ENCODE data around the gene ACSM2A.
"Not testable (repeated sequence)": the region's sequence is repeated elsewhere in the genome, so short reads cannot be mapped to it uniquely, and the experiment has no call there.

Gene ACSM2A, protein sequence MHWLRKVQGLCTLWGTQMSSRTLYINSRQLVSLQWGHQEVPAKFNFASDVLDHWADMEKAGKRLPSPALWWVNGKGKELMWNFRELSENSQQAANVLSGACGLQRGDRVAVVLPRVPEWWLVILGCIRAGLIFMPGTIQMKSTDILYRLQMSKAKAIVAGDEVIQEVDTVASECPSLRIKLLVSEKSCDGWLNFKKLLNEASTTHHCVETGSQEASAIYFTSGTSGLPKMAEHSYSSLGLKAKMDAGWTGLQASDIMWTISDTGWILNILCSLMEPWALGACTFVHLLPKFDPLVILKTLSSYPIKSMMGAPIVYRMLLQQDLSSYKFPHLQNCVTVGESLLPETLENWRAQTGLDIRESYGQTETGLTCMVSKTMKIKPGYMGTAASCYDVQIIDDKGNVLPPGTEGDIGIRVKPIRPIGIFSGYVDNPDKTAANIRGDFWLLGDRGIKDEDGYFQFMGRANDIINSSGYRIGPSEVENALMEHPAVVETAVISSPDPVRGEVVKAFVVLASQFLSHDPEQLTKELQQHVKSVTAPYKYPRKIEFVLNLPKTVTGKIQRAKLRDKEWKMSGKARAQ

DNA sequence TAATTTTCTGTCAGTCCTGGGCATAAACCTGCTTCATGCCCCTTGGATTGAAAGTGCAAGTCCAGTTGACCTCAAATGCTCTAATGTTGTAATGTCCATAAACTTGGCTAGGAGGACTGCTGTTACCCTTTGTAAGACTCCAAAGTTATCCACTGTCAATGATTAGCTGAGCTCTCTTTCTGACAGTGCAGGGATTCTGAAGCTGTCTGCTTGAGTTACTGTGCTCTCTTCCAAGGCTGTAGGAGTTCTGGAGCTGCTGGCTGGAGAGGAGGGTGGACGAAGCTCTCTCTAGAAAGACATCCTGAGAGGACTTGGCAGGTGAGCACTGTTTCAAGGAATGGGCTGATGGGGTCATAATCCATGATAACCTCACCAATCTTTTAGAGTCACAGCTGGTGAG, at the start of gene ACSM2A:
Gene ACSM2A (plus strand): TSS at position 158 of the 400 bp plus-strand sequence. CDS start 8,594 bp downstream, outside the sequence.
- H3K27me3 ChIP-seq; H3K4me1 ChIP-seq; H3K36me3 ChIP-seq; H3K27ac ChIP-seq; H3K4me2 ChIP-seq; H3K4me3 ChIP-seq; H3K9ac ChIP-seq; H3K9me3 ChIP-seq (replicated peaks in 1 of 11); H4K20me1 ChIP-seq: not testable (repeated sequence)

DNA sequence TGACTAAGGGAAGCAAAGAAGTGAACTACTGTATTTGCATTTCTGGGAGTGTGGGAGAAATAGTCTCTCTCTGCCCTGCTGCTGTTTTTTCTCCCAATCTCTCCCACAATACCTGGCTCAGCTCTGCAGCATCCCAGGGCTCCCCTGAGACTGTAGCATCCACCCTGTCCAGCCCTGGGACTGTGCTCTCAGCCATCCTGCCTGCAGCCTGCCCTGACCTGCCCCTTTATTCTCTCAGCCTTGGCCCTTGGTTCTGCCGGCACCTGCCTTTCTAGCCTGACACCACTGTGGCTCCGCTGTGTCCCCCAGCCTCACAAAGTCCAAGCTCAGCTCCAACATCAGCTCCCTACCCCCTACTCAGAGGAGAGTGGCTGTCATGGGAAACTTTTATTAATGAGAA, 48.7 kb upstream of the ACSM2A start:
- TF ChIP-seq Cebpa-rat (IDR thresholded peaks at IDR 0.05) = no peak
- H3K27me3 ChIP-seq = no peaks in the 10 kb centered on the region
- no peaks in the 10 kb centered on the region for H4K20me1 ChIP-seq
- no peaks in the 10 kb centered on the region for H3K36me3 ChIP-seq
- no peaks in the 10 kb centered on the region for H3K4me1 ChIP-seq
- no peaks in the 10 kb centered on the region for H3K9me3 ChIP-seq (replicated peaks in 1 of 11)
- H3K9ac ChIP-seq = no peak overlapping the region
- no peak overlapping the region for H3K4me3 ChIP-seq
- H3K4me2 ChIP-seq = no peak overlapping the region
- H3K27ac ChIP-seq = no peak overlapping the region

DNA sequence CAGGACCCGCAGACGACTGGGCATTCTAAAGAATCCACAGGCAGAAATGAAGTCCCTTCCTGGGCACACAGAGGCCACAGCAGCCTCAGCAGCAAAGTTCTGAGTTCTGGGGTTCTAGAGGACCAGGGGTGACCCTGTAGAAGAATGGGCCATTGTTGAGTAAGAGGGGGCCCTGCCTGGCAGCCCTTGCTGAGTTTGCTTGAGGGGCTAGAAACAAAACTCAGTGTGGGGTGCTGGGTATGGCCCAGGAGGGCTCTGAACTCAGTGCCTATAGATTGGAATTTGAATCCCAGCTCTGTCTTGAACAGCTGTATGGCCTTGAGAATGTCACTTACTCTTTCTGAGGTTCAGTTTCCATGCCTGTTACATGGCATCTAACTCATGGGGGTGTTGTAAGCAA, 46.7 kb upstream of the ACSM2A start, which contains the start of gene PDILT:
Gene PDILT (minus strand): TSS at position 101 of the 400 bp plus-strand sequence. CDS start 5,437 bp downstream, outside the sequence.
- Histone ChIP-seq H3K4me3 (no peak within 1 kb of the TSS), H3K27me3 (no peaks in the 10 kb centered on the region), H3K27ac (no peak within 1 kb of the TSS), H3K9me3 (replicated peaks in 1 of 11) (no peaks in the 10 kb centered on the region), H3K4me2 (no peak within 1 kb of the TSS), H3K36me3 (no peaks in the 10 kb centered on the region), H3K4me1 (peaks cover 0 to 14% (median 0%) of the 10 kb centered on the region in 10 experiments; a peak in 8 of 20 replicates), H4K20me1 (no peaks in the 10 kb centered on the region), H3K9ac (no peak within 1 kb of the TSS)
- TF ChIP-seq Cebpa-rat (IDR thresholded peaks at IDR 0.05) = no peak

DNA sequence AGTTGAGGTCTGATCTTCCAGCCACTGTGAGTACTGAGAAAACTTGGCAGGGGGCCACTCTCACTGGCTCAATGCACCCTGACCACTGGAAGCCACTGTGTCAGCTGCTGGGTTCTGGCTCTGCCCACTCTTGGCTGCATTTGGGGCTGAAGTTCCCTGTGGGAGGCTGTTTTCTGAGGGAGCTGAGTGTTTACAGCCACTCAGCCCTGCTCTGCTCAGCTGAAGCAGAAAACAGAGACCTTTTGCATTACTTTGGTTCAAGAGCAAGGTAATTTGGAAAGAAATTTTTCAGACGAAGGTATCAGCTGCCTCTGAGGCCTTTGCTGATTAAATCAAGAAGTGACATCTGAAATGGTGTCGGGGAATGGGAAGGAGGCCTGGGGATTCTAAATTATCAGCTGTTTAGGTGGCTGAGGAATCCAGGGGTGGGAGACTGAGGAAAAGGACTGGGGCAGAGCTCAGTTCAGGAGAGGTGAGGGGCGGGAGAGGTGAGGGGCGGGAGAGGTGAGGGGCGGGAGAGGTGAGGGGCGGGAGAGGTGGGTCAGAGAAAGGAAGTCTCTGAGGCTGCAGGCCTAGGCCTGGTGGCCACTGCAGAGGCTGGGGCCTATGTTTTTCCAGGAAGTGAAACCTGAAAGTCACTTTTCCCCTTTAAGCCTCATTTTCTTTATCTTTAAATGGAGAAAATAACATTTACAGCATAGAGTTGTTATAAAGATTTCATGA, 41.8 kb upstream of the ACSM2A start, which contains the start of gene ACSM5:
Gene ACSM5 (plus strand): TSS at position 137 of the 723 bp plus-strand sequence. CDS start 1,951 bp downstream, outside the sequence.
- peak within 1 kb of the TSS in 5 of 11 experiments; percentile 37 to 77 (median 72); a peak in 9 of 22 replicates for H3K9ac ChIP-seq
- H3K9me3 ChIP-seq (replicated peaks in 1 of 11) = no peaks in the 10 kb centered on the region
- H3K36me3 ChIP-seq = no peaks in the 10 kb centered on the region
- TF ChIP-seq Cebpa-rat (IDR thresholded peaks at IDR 0.05) = no peak
- no peaks in the 10 kb centered on the region for H3K27me3 ChIP-seq
- peak within 1 kb of the TSS in 6 of 11 experiments; percentile 36 to 89 (median 81); a peak in 12 of 22 replicates for H3K27ac ChIP-seq
- no peaks in the 10 kb centered on the region for H4K20me1 ChIP-seq
- H3K4me1 ChIP-seq = peaks cover 0 to 33% (median 4%) of the 10 kb centered on the region in 10 experiments; a peak in 10 of 20 replicates
- H3K4me2 ChIP-seq = peak within 1 kb of the TSS in 5 of 11 experiments; percentile 22 to 77 (median 69); a peak in 10 of 22 replicates
- H3K4me3 ChIP-seq = no peak within 1 kb of the TSS

DNA sequence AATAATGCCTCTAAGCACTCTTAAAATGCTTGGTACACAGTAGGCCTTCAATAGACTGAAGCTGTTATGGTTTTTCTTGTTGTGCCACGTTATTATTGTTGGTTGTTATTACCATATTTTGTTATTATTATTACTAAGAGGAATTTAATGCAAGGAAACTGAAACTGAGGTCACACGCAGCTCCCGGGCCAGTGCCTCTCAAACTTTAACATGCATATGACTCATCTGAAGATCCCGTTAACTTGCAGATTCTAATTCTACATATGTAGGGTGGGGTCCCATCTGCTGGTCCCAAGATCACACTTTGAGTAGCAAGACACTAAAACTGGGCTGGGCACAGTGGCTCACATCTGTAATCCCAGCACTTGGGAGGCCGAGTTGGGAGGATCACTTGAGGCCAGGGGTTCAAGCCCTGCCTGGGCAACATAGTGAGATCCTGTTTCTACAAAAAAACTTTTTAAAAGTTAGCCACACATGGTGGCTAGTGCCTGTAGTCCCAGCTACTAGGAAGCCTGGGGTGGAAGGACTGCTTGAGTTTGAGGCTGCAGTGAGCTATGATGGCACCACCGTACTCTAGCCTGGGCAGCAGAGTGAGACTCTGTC, 41.1 kb upstream of the ACSM2A start:
- Histone ChIP-seq H3K9ac (peak overlapping the region in 4 of 11 experiments; percentile 60 to 77 (median 74); a peak in 7 of 22 replicates), H3K4me2 (peak overlapping the region in 5 of 11 experiments; percentile 4 to 77 (median 69); a peak in 9 of 22 replicates), H3K9me3 (replicated peaks in 1 of 11) (peaks cover 0 to under 1% (median 0%) of the 10 kb centered on the region in 11 experiments; a peak in 1 of 22 replicates), H4K20me1 (no peaks in the 10 kb centered on the region), H3K36me3 (no peaks in the 10 kb centered on the region), H3K27me3 (no peaks in the 10 kb centered on the region), H3K4me1 (peaks cover 0 to 33% (median 4%) of the 10 kb centered on the region in 10 experiments; a peak in 10 of 20 replicates), H3K4me3 (no peak overlapping the region), H3K27ac (peak overlapping the region in 6 of 11 experiments; percentile 36 to 89 (median 81); a peak in 11 of 22 replicates)
- TF ChIP-seq Cebpa-rat (IDR thresholded peaks at IDR 0.05) = no peak

DNA sequence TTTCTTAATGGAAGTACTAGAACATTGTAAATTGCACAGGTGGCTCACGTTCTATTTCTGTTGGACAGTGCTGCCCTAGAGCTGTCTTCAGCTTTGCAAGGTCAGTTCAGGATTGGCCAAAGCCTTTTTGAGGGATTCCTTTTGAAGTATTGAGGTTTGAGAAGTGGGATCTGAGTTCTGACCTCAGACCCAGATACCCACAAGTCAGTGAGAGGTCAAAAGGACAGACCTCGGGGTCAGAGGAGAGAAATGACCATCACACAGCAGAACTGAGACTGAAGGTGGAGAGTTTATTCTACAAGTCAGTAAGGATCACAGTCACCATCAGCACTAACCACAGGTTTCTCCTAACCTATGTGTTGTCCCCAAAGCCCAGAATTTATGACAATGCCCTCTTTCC, 40.3 kb upstream of the ACSM2A start:
- Histone ChIP-seq H3K4me2 (peak overlapping the region in 3 of 11 experiments; percentile 69 to 77 (median 70); a peak in 4 of 22 replicates), H4K20me1 (no peaks in the 10 kb centered on the region), H3K27ac (peak overlapping the region in 1 of 11 experiments; percentile 89; a peak in 2 of 22 replicates), H3K4me1 (peaks cover 0 to 33% (median 4%) of the 10 kb centered on the region in 10 experiments; a peak in 10 of 20 replicates), H3K9me3 (replicated peaks in 1 of 11) (peaks cover 0 to 6% (median 0%) of the 10 kb centered on the region in 11 experiments; a peak in 1 of 22 replicates), H3K27me3 (no peaks in the 10 kb centered on the region), H3K9ac (no peak overlapping the region), H3K4me3 (no peak overlapping the region), H3K36me3 (no peaks in the 10 kb centered on the region)
- TF ChIP-seq Cebpa-rat (IDR thresholded peaks at IDR 0.05) = no peak

DNA sequence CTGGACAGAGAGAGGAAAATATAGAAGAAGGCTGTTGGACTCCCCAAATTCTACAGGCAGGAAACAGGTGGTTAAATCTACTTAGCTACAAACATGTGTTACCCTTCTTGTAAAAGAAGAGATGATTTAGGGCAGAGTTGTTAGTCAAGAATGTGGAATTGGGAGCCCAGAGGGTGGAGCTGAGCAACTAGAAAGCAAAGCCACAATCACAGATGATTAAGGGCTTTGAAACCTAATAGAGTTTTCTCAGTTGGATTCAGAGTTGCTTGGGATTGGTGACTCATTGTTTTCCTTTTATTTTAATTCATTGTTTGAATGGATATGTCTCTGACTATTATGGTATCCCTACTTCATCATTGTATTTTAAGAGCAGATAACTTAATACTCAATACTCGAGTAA, 35.8 kb upstream of the ACSM2A start:
- Histone ChIP-seq H3K9ac (no peak overlapping the region), H3K36me3 (no peaks in the 10 kb centered on the region), H3K9me3 (replicated peaks in 1 of 11) (peaks cover 0 to 6% (median 0%) of the 10 kb centered on the region in 11 experiments; a peak in 1 of 22 replicates), H3K4me3 (no peak overlapping the region), H3K27me3 (no peaks in the 10 kb centered on the region), H3K4me1 (peaks cover 0 to 11% (median under 1%) of the 10 kb centered on the region in 10 experiments; a peak in 9 of 20 replicates), H4K20me1 (no peaks in the 10 kb centered on the region), H3K4me2 (no peak overlapping the region), H3K27ac (no peak overlapping the region)
- no peak for TF ChIP-seq Cebpa-rat (IDR thresholded peaks at IDR 0.05)

DNA sequence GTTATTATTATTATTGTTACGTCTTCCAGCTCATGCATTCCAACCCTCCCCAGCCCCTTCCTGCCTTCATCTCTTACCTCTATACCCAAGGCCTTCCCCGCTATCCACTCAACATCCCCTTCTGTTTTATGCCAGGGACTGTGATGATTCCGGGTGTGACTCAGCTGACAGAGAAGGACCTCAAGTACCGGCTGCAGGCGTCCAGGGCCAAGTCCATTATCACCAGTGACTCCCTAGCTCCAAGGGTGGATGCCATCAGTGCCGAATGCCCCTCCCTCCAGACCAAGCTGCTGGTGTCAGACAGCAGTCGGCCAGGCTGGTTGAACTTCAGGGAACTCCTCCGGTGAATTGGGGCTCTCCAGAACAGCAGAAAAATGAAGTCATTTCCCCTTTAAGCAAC, 32.2 kb upstream of the ACSM2A start:
- H3K4me3 ChIP-seq; H3K4me2 ChIP-seq; H3K9me3 ChIP-seq (replicated peaks in 1 of 11); H3K27me3 ChIP-seq; H3K4me1 ChIP-seq; H3K27ac ChIP-seq; H3K9ac ChIP-seq; H4K20me1 ChIP-seq; H3K36me3 ChIP-seq: not testable (repeated sequence)

DNA sequence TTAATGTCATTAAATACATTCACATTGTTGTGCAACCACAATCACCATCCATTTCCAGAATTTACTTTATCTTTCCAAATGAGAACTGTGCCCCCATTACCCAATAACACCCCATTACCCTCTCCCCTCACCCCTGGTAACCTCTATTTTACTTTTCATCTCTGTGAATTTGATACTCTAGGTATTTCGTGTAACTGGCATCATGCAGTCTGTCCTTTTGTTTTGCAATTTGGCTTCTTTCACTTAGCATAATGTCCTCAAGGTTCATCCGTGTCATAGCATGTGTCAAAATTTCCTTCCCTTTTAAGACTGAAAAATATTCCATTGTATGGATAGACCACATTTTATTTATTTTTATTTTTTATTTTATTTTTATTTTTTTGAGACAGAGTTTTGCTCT, 29.6 kb upstream of the ACSM2A start:
- not testable (repeated sequence) for H3K27me3 ChIP-seq; H3K9me3 ChIP-seq (replicated peaks in 1 of 11); H3K36me3 ChIP-seq; H3K9ac ChIP-seq; H3K27ac ChIP-seq; H3K4me3 ChIP-seq; H3K4me2 ChIP-seq; H4K20me1 ChIP-seq; H3K4me1 ChIP-seq

DNA sequence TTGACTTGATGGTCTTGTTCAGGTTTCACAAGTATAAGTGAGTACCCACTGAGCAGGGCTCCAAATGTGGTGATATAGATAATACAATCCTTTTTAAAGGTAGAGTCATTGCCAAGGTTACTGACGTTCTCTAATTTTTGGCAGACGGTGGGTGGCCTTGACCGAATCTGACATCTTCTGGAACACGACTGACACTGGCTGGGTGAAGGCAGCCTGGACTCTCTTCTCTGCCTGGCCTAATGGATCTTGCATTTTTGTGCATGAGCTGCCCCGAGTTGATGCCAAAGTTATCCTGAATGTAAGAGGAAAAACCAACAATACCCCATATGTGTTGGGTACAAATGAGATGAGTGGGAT, 27.6 kb upstream of the ACSM2A start:
- not testable (repeated sequence) for H3K27ac ChIP-seq; H3K9me3 ChIP-seq (replicated peaks in 1 of 11); H3K4me1 ChIP-seq; H3K36me3 ChIP-seq; H3K4me3 ChIP-seq; H3K9ac ChIP-seq; H4K20me1 ChIP-seq; H3K4me2 ChIP-seq; H3K27me3 ChIP-seq

Measured in BLaER1 treated with 17β-estradiol and CSF1 and Interleukin-3, amounts not matched to agents 10 nM and 100 nM (cell line).